HepG2 (cell line): ENCODE measurements around the gene MYH9. TPM values are rescaled to one million over a fixed set of nuclear protein-coding genes. Genes with fewer than 3 reads are reported as not detected.

ENCODE experiments used
- ARNTL ChIP-seq: sonication (generic); formaldehyde crosslinking; IDR thresholded peaks from 2 replicates; pipeline ENCODE4 v1.4.0; 2020; ENCODE audit warnings: mild to moderate bottlenecking, missing genetic modification reagents
- CREM ChIP-seq, 2 experiments: sonication (generic) in 1 of 2; formaldehyde crosslinking in 1 of 2; IDR thresholded peaks; 2 replicates each; pipeline versions ENCODE4 v1.4.0 to v1.6.1; 2016 to 2020; ENCODE audit warnings: antibody characterized with exemption in 1 of 2, mild to moderate bottlenecking in 1 of 2, missing genetic modification reagents in 1 of 2
- DPF2 ChIP-seq: sonication (generic); formaldehyde crosslinking; IDR thresholded peaks from 2 replicates; pipeline ENCODE4 v1.4.0; 2020; ENCODE audit warnings: mild to moderate bottlenecking, low read depth, missing genetic modification reagents, borderline replicate concordance
- EP300 ChIP-seq, 3 experiments: sonication (generic) in 1 of 3; formaldehyde crosslinking in 1 of 3; IDR thresholded peaks; 2 replicates each; pipeline versions ENCODE4 v1.5.1 to v1.6.1; 2011 to 2020; ENCODE audit warnings: low read depth in 2 of 3, low read length in 2 of 3, borderline replicate concordance in 1 of 3, improper control_type of control experiment in 1 of 3, mild to moderate bottlenecking in 1 of 3, missing genetic modification reagents in 1 of 3, moderate library complexity in 1 of 3
- ESRRA ChIP-seq: sonication (generic); formaldehyde crosslinking; IDR thresholded peaks from 2 replicates; pipeline ENCODE4 v1.5.1; 2020; ENCODE audit warnings: mild to moderate bottlenecking, low read depth, missing genetic modification reagents
- NR2F2 ChIP-seq: IDR thresholded peaks from 2 replicates; pipeline ENCODE4 v1.6.1; 2012; ENCODE audit warnings: low read depth, inconsistent platforms, borderline replicate concordance
- SOX6 ChIP-seq, 2 experiments: fragments of 450-650 bp in 1 of 2; sonication (generic) in 1 of 2; formaldehyde crosslinking in 1 of 2; IDR thresholded peaks; 2 replicates each; pipeline versions ENCODE4 v1.4.0 to v1.6.1; 2017 to 2020; ENCODE audit warnings: antibody characterized with exemption in 1 of 2, mild to moderate bottlenecking in 1 of 2, missing genetic modification reagents in 1 of 2
- U2AF2 ChIP-seq: fragments of 200-400 bp; formaldehyde crosslinking; IDR thresholded peaks from 2 replicates; pipeline ENCODE4 v1.6.1; 2017; ENCODE audit warnings: low read depth, mild to moderate bottlenecking, low read length
- XRCC5 ChIP-seq: fragments of 200-400 bp; formaldehyde crosslinking; optimal IDR thresholded peaks from 2 replicates; pipeline ENCODE3; 2017; ENCODE audit warnings: mild to moderate bottlenecking, low read length
- ZNF121 ChIP-seq: sonication (generic); formaldehyde crosslinking; IDR thresholded peaks from 2 replicates; pipeline ENCODE4 v1.5.0; 2020; ENCODE audit warnings: mild to moderate bottlenecking, missing genetic modification reagents
- ZNF251 ChIP-seq: sonication (generic); formaldehyde crosslinking; IDR thresholded peaks from 2 replicates; pipeline ENCODE4 v1.9.0; 2021; ENCODE audit warnings: mild to moderate bottlenecking, missing genetic modification reagents
- ZNF629 ChIP-seq: sonication (generic); formaldehyde crosslinking; conservative IDR thresholded peaks from 2 replicates; pipeline ENCODE4 v1.5.0; 2020; ENCODE audit warnings: missing genetic modification reagents
- polyA plus RNA-seq, 8 experiments: library from polyadenylated mRNA; depleted of rRNA in 3 of 8; stranded (reverse) in 7 of 8; unstranded in 1 of 8; fragments of >200 nt; fragmentation: Illumina TruSeq in 4 of 8; extraction: Trizol in 4 of 8; gene quantifications; 2 replicates each; pipeline versions ENCODE4 v1.2.1 to v1.2.3, GENCODE V29; 2011 to 2016; ENCODE audit warnings: low read depth in 4 of 8, missing spikeins in 1 of 8, mixed read lengths in 1 of 8; ENCODE audit not compliant: insufficient read depth in 1 of 8
- total RNA-seq, 5 experiments: library from RNA; depleted of rRNA; stranded (reverse); fragments of >200 nt; fragmentation: Illumina TruSeq; extraction: Trizol; gene quantifications; 2 replicates each; pipeline ENCODE4 v1.2.3, GENCODE V29; 2016; ENCODE audit warnings: low read depth in 1 of 5
- TF ChIP-seq, protein P1 (sequence below): sonication (generic); IDR thresholded peaks from 2 replicates; pipeline ENCODE4 v1.6.1; 2016; ENCODE audit warnings: low read depth, borderline replicate concordance
- TF ChIP-seq, protein P2 (sequence below): sonication (generic); formaldehyde crosslinking; IDR thresholded peaks from 2 replicates; pipeline ENCODE4 v1.4.0; 2020; ENCODE audit warnings: mild to moderate bottlenecking, missing genetic modification reagents
- TF ChIP-seq, protein P3 (sequence below): sonication (generic); formaldehyde crosslinking; IDR thresholded peaks from one replicate; pipeline ENCODE4 v1.5.1; 2020; ENCODE audit warnings: mild to moderate bottlenecking, missing genetic modification reagents; ENCODE audit errors: not compliant biosample characterization

Gene MYH9
- total and polyA plus RNA-seq, 2 of the 13 experiments (the other 11 are each of a cell fraction or from before 2014, with no cell fraction given) = 50.7 to 98.5 TPM

DNA sequence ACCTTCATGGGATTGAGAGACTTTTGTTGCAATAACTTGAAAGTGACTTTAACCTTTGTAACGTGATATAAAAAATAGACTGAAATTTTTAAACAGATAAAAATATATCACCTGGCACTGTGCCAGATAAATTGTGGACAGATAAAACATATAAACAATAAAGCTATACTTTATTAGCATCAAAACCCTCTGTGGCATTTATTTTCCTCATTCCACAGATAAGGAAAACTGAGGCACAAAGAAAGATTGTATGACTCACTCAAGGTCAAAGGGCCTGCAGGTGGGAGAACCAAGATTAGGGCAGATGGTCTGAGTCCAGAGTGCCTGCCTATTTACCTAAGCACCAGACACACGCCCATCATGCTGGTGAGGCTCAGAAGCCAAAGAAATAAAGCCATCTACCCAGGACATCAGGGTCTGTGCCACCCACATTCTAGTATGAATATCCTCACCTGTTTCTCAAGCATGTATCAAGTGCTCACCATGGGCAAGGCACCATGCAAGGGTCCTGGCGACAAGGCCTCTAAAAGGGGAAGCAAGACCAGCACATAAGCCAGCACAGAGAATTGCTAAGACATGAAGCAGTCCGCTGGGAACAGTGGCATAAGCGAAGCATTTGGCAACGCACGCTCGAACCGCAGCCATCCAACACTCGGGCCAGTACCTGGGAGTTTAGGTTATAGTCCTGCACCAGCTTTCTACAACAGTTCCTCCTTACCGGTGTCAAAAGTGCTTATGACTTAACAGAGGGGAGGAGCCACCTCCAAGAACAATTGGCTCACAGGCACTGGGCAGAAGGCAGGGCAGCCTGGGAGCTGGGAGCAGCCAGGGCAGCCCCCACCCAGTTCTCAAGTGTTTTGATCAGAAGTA, 17.6 kb downstream of the MYH9 start (continued):
- TF ChIP-seq, protein P1, sequence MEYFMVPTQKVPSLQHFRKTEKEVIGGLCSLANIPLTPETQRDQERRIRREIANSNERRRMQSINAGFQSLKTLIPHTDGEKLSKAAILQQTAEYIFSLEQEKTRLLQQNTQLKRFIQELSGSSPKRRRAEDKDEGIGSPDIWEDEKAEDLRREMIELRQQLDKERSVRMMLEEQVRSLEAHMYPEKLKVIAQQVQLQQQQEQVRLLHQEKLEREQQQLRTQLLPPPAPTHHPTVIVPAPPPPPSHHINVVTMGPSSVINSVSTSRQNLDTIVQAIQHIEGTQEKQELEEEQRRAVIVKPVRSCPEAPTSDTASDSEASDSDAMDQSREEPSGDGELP = peak; percentile 67; the same call in 1 of the 2 replicates
- TF ChIP-seq DPF2 (CRISPR knock-in tag) = peak; percentile 55
- TF ChIP-seq ESRRA (CRISPR knock-in tag) = peak; percentile 41; the same call in 1 of the 2 replicates
- peak; percentile 12; the same call in 1 of the 2 replicates for TF ChIP-seq ZNF121 (CRISPR knock-in tag)
- TF ChIP-seq NR2F2 = peak; percentile 22; the same call in 1 of the 2 replicates
- no peak for TF ChIP-seq U2AF2
- no peak for TF ChIP-seq SOX6 (IDR thresholded peaks at IDR 0.05)
- peak; percentile 40; the same call in 1 of the 2 replicates for TF ChIP-seq SOX6 (CRISPR knock-in tag; IDR thresholded peaks at IDR 0.05)
- TF ChIP-seq ARNTL (CRISPR knock-in tag) = 0 out of 2 replicates have a peak, but pooled peaks have one; percentile 44
- peak; percentile 86 for TF ChIP-seq ZNF629
- peak; percentile 23; the same call in 1 of the 2 replicates for TF ChIP-seq CREM (IDR thresholded peaks at IDR 0.05)
- no peak for TF ChIP-seq CREM (CRISPR knock-in tag; IDR thresholded peaks at IDR 0.05)
- peak; percentile 68 for TF ChIP-seq XRCC5
- no peak for TF ChIP-seq ZNF251 (CRISPR knock-in tag)
- TF ChIP-seq, protein P2, sequence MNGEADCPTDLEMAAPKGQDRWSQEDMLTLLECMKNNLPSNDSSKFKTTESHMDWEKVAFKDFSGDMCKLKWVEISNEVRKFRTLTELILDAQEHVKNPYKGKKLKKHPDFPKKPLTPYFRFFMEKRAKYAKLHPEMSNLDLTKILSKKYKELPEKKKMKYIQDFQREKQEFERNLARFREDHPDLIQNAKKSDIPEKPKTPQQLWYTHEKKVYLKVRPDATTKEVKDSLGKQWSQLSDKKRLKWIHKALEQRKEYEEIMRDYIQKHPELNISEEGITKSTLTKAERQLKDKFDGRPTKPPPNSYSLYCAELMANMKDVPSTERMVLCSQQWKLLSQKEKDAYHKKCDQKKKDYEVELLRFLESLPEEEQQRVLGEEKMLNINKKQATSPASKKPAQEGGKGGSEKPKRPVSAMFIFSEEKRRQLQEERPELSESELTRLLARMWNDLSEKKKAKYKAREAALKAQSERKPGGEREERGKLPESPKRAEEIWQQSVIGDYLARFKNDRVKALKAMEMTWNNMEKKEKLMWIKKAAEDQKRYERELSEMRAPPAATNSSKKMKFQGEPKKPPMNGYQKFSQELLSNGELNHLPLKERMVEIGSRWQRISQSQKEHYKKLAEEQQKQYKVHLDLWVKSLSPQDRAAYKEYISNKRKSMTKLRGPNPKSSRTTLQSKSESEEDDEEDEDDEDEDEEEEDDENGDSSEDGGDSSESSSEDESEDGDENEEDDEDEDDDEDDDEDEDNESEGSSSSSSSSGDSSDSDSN = 0 out of 2 replicates have a peak, but pooled peaks have one; percentile 17
- TF ChIP-seq EP300 (IDR thresholded peaks at IDR 0.05; ENCODE audit: low read depth in 2 of 2, low read length in 2 of 2) = 0 out of 4 replicates have a peak, but pooled peaks of 1 of the 2 experiments have one; percentile 40
- no peak; the same call in 1 of the 2 replicates for TF ChIP-seq EP300 (CRISPR knock-in tag; IDR thresholded peaks at IDR 0.05; ENCODE audit: borderline replicate concordance)
- TF ChIP-seq, protein P3, sequence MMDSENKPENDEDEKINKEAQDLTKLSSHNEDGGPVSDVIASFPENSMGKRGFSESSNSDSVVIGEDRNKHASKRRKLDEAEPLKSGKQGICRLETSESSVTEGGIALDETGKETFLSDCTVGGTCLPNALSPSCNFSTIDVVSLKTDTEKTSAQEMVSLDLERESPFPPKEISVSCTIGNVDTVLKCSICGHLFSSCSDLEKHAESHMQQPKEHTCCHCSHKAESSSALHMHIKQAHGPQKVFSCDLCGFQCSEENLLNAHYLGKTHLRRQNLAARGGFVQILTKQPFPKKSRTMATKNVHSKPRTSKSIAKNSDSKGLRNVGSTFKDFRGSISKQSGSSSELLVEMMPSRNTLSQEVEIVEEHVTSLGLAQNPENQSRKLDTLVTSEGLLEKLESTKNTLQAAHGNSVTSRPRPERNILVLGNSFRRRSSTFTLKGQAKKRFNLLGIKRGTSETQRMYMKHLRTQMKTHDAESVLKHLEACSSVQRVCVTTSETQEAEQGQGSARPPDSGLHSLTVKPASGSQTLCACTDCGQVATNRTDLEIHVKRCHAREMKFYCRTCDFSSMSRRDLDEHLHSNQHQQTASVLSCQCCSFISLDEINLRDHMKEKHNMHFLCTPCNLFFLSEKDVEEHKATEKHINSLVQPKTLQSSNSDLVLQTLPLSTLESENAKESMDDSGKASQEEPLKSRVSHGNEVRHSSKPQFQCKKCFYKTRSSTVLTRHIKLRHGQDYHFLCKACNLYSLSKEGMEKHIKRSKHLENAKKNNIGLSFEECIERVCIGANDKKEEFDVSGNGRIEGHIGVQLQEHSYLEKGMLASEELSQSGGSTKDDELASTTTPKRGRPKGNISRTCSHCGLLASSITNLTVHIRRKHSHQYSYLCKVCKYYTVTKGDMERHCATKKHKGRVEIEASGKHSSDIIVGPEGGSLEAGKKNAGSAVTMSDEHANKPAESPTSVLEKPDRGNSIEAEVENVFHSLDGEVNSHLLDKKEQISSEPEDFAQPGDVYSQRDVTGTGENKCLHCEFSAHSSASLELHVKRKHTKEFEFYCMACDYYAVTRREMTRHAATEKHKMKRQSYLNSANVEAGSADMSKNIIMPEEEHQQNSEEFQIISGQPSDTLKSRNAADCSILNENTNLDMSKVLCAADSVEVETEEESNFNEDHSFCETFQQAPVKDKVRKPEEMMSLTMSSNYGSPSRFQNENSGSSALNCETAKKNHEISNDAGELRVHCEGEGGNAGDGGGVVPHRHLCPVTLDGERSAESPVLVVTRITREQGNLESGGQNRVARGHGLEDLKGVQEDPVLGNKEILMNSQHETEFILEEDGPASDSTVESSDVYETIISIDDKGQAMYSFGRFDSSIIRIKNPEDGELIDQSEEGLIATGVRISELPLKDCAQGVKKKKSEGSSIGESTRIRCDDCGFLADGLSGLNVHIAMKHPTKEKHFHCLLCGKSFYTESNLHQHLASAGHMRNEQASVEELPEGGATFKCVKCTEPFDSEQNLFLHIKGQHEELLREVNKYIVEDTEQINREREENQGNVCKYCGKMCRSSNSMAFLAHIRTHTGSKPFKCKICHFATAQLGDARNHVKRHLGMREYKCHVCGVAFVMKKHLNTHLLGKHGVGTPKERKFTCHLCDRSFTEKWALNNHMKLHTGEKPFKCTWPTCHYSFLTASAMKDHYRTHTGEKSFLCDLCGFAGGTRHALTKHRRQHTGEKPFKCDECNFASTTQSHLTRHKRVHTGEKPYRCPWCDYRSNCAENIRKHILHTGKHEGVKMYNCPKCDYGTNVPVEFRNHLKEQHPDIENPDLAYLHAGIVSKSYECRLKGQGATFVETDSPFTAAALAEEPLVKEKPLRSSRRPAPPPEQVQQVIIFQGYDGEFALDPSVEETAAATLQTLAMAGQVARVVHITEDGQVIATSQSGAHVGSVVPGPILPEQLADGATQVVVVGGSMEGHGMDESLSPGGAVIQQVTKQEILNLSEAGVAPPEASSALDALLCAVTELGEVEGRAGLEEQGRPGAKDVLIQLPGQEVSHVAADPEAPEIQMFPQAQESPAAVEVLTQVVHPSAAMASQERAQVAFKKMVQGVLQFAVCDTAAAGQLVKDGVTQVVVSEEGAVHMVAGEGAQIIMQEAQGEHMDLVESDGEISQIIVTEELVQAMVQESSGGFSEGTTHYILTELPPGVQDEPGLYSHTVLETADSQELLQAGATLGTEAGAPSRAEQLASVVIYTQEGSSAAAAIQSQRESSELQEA (CRISPR knock-in tag) = no peak
